BLaER1 treated with 17β-estradiol and CSF1 and Interleukin-3, amounts not matched to agents 10 nM and 100 nM (cell line): ENCODE measurements around the gene SACM1L.

Experiments used
- H3K27ac ChIP-seq, 11 experiments: shearing (Covaris generic); formaldehyde crosslinking; 2 replicates each; pipeline ENCODE4 v1.8.1; 2022
- H3K27me3 ChIP-seq, 11 experiments: shearing (Covaris generic); formaldehyde crosslinking; 2 replicates each; pipeline ENCODE4 v1.8.1; 2022
- H3K36me3 ChIP-seq, 11 experiments: shearing (Covaris generic); formaldehyde crosslinking; 2 replicates each; pipeline ENCODE4 v1.8.1; 2022
- H3K4me1 ChIP-seq, 10 experiments: shearing (Covaris generic); formaldehyde crosslinking; 2 replicates each; pipeline ENCODE4 v1.8.1; 2022
- H3K4me2 ChIP-seq, 11 experiments: shearing (Covaris generic); formaldehyde crosslinking; 2 replicates each; pipeline ENCODE4 v1.8.1; 2022
- H3K4me3 ChIP-seq, 10 experiments: shearing (Covaris generic); formaldehyde crosslinking; 2 replicates each; pipeline ENCODE4 v1.8.1; 2022
- H3K9ac ChIP-seq, 11 experiments: shearing (Covaris generic); formaldehyde crosslinking; 2 replicates each; pipeline ENCODE4 v1.8.1; 2022
- H3K9me3 ChIP-seq, 11 experiments: shearing (Covaris generic); formaldehyde crosslinking; replicated peaks in 1 of 11; 2 replicates each; pipeline ENCODE4 v1.8.1; 2022
- H4K20me1 ChIP-seq, 11 experiments: shearing (Covaris generic); formaldehyde crosslinking; 2 replicates each; pipeline ENCODE4 v1.8.1; 2022
- Cebpa-rat ChIP-seq, 11 experiments: shearing (Covaris generic); IDR thresholded peaks; 2 replicates each; pipeline ENCODE4 v1.8.1; 2022

The SACM1L gene

GRCh38 chr3:45781271-45781670, 92.1 kb downstream of the SACM1L start:
- Histone ChIP-seq H3K27me3 (no peaks in the 10 kb centered on the region), H3K4me3 (no peak overlapping the region), H3K9ac (no peak overlapping the region), H4K20me1 (no peaks in the 10 kb centered on the region), H3K4me1 (no peaks in the 10 kb centered on the region), H3K9me3 (peaks cover 0 to 3% (median 0%) of the 10 kb centered on the region in 11 experiments; a peak in 3 of 22 replicates), H3K36me3 (no peaks in the 10 kb centered on the region), H3K4me2 (no peak overlapping the region), H3K27ac (no peak overlapping the region)
- no peak for TF ChIP-seq Cebpa-rat (IDR thresholded peaks at IDR 0.05)

DNA sequence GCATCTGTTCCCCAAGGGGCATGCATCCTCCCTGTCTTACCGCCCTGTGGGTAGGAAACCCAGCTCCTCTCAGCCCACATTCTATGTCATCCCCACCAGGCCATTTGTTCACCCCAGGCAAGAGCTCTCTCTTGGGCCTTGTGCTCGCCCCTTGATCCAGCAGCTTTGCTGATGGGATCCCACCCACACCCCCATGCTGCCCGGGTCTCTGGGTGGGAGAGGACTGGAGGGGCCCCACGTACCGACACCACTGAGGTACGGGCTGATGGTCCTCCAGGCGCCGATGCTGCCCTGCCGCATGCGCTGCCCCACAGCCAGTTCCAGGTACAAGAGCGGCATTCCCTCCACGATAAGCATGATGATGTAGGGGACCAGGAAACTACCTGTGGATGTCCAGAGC, 92.6 kb downstream of the SACM1L start:
- no peak for TF ChIP-seq Cebpa-rat (IDR thresholded peaks at IDR 0.05)
- no peaks in the 10 kb centered on the region for H3K36me3 ChIP-seq
- no peak overlapping the region for H3K4me2 ChIP-seq
- no peaks in the 10 kb centered on the region for H3K4me1 ChIP-seq
- no peak overlapping the region for H3K4me3 ChIP-seq
- H3K9ac ChIP-seq, result no peak overlapping the region
- H3K27me3 ChIP-seq, result no peaks in the 10 kb centered on the region
- no peaks in the 10 kb centered on the region for H4K20me1 ChIP-seq
- H3K9me3 ChIP-seq, result peaks cover 0 to 3% (median 0%) of the 10 kb centered on the region in 11 experiments; a peak in 3 of 22 replicates
- H3K27ac ChIP-seq, result no peak overlapping the region

GRCh38 chr3:45782381-45782780, 93.2 kb downstream of the SACM1L start:
- no peaks in the 10 kb centered on the region for H3K4me1 ChIP-seq
- H3K36me3 ChIP-seq, result no peaks in the 10 kb centered on the region
- H3K4me3 ChIP-seq, result no peak overlapping the region
- peaks cover 0 to 9% (median under 1%) of the 10 kb centered on the region in 11 experiments; a peak in 5 of 22 replicates for H3K9me3 ChIP-seq
- H3K9ac ChIP-seq, result no peak overlapping the region
- no peak overlapping the region for H3K4me2 ChIP-seq
- no peaks in the 10 kb centered on the region for H3K27me3 ChIP-seq
- no peak for TF ChIP-seq Cebpa-rat (IDR thresholded peaks at IDR 0.05)
- no peak overlapping the region for H3K27ac ChIP-seq
- no peaks in the 10 kb centered on the region for H4K20me1 ChIP-seq

DNA sequence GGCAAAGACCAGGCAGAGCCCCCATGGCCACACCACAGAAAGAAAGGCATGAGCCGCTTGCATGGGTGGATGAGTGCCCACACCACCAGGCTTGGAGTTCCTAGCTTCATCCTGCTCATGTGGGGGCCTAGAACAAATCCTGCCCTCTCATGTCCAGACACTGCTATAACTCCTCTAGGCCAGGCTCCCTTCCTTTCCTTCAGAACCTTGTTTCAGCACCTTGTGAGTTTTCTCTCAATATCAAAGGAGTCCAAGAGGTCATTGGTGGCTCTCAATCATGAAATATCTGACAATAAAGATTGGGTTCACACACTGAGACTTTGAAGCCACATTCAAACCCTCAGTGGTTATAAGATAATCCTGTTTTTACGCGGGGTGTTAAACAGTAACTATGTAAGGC, 94.5 kb downstream of the SACM1L start:
- no peak overlapping the region for H3K4me3 ChIP-seq
- H3K4me1 ChIP-seq, result no peaks in the 10 kb centered on the region
- H3K27ac ChIP-seq, result no peak overlapping the region
- H3K36me3 ChIP-seq, result no peaks in the 10 kb centered on the region
- TF ChIP-seq Cebpa-rat (IDR thresholded peaks at IDR 0.05), result no peak
- H4K20me1 ChIP-seq, result no peaks in the 10 kb centered on the region
- no peak overlapping the region for H3K4me2 ChIP-seq
- peaks cover 6 to 20% (median 12%) of the 10 kb centered on the region in 11 experiments; a peak in 18 of 22 replicates for H3K9me3 ChIP-seq
- no peak overlapping the region for H3K9ac ChIP-seq
- H3K27me3 ChIP-seq, result no peaks in the 10 kb centered on the region

DNA sequence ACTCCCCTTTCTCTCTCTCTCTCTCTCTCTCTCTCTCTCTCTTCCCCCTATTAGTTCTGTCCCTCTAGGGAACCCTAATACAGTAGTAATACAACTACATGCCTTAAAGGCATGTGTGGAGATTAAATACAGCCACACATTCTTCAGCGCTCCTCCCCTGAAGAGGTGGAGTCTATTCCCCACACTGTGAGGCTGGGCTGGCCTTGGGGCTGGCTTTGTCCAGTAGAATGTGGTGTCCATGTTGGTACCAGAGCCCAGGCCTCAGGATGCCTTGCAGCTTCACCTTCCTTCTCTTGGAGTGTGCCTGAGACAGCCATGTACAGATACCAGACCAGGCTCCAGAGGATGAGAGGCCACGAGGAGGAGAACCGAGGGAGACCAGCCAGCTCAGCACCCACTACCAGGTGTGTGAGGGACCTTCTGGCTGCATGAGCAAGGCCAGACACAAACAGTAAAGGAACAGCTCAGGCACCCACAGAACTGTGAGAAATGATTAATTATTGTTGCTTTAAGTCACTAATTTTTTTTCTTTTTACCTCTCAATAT, 96.5 kb downstream of the SACM1L start:
- TF ChIP-seq Cebpa-rat (IDR thresholded peaks at IDR 0.05), result no peak
- no peak overlapping the region for H3K4me2 ChIP-seq

DNA sequence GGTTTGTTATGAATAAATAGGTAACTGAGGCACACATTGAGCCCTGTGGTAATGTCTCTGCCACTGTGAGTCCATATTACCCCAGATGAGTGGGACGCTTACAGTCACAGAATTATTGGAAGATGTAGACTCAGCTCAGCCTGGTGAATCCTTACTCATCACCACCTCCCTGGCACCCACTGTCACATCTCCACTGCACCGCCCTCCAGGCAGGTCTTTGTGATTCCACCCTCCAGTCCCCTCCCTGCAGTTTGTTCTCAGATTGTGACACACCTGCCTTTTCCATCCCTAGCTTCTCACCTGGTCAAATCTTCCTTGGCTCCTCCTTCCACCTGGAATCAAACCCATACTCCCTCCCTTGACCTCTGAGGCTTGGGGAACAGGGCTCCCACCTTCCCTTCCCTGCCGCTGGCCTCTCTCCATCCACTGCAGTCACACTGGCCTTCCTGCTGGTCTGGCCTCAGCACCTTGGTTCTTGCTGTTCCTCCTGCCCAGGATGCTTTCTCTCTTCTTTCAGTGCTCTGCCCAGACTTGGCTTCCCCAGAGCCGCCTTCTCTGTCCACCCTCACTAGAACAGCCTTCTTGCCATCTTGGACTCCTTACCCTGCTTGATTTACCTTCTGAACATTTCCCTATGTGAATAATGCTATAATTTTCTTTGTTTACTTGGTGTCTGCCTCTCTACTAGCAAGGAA, 97.8 kb downstream of the SACM1L start:
- TF ChIP-seq Cebpa-rat (IDR thresholded peaks at IDR 0.05), result no peak
- H4K20me1 ChIP-seq, result no peaks in the 10 kb centered on the region
- no peak overlapping the region for H3K27ac ChIP-seq
- no peaks in the 10 kb centered on the region for H3K27me3 ChIP-seq
- H3K4me3 ChIP-seq, result no peak overlapping the region
- peaks cover 26 to 44% (median 33%) of the 10 kb centered on the region in 11 experiments for H3K9me3 ChIP-seq
- no peak overlapping the region for H3K9ac ChIP-seq
- H3K4me1 ChIP-seq, result peaks cover 13 to 20% (median 18%) of the 10 kb centered on the region in 10 experiments
- no peaks in the 10 kb centered on the region for H3K36me3 ChIP-seq
- no peak overlapping the region for H3K4me2 ChIP-seq

More for the DNA sequence above, 96.5 kb downstream of the SACM1L start:
- Histone ChIP-seq H3K9ac (no peak overlapping the region), H3K4me3 (no peak overlapping the region), H3K27ac (no peak overlapping the region), H3K36me3 (no peaks in the 10 kb centered on the region), H3K27me3 (no peaks in the 10 kb centered on the region), H3K4me1 (peaks cover under 1 to 7% (median 6%) of the 10 kb centered on the region in 10 experiments; a peak in 17 of 20 replicates), H4K20me1 (no peaks in the 10 kb centered on the region), H3K9me3 (peaks cover 26 to 40% (median 32%) of the 10 kb centered on the region in 11 experiments)

DNA sequence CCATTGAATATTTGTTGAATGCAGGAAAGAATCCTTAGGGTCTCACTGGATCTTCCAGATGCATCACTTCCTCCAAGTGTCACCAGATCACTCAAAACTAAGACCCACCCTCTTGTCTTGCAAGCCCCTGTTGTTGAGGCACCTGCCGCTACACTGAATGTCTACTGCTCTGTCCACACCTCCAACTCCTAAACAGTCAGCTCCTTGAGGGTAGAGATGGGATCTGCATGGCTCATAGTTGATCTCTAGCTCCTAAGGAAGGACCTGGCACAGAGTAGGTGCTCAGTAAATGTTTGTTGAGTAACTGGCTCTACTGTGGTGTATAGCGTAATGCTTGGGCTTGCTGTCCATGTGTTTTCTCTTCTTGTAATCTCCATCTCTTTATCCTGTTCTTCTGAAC, 98.4 kb downstream of the SACM1L start:
- Histone ChIP-seq H3K27ac (no peak overlapping the region), H3K27me3 (no peaks in the 10 kb centered on the region), H3K4me2 (no peak overlapping the region), H4K20me1 (no peaks in the 10 kb centered on the region), H3K36me3 (no peaks in the 10 kb centered on the region), H3K9ac (no peak overlapping the region), H3K4me3 (no peak overlapping the region), H3K4me1 (peaks cover 15 to 26% (median 24%) of the 10 kb centered on the region in 10 experiments), H3K9me3 (peaks cover 26 to 44% (median 33%) of the 10 kb centered on the region in 11 experiments)
- TF ChIP-seq Cebpa-rat (IDR thresholded peaks at IDR 0.05), result no peak

- H3K4me3 ChIP-seq, result no peak overlapping the region
- H3K9ac ChIP-seq, result no peak overlapping the region
- peaks cover 15 to 27% (median 25%) of the 10 kb centered on the region in 10 experiments for H3K4me1 ChIP-seq
- H3K27ac ChIP-seq, result no peak overlapping the region
- H3K27me3 ChIP-seq, result peaks cover 0 to 6% (median 2%) of the 10 kb centered on the region in 11 experiments; a peak in 11 of 22 replicates
- H3K36me3 ChIP-seq, result no peaks in the 10 kb centered on the region
- no peak for TF ChIP-seq Cebpa-rat (IDR thresholded peaks at IDR 0.05)
- no peak overlapping the region for H3K4me2 ChIP-seq
- H4K20me1 ChIP-seq, result no peaks in the 10 kb centered on the region
- peaks cover 26 to 44% (median 33%) of the 10 kb centered on the region in 11 experiments for H3K9me3 ChIP-seq
Observed at GRCh38 chr3:45789235-45789812, 100.1 kb downstream of the SACM1L start.

DNA sequence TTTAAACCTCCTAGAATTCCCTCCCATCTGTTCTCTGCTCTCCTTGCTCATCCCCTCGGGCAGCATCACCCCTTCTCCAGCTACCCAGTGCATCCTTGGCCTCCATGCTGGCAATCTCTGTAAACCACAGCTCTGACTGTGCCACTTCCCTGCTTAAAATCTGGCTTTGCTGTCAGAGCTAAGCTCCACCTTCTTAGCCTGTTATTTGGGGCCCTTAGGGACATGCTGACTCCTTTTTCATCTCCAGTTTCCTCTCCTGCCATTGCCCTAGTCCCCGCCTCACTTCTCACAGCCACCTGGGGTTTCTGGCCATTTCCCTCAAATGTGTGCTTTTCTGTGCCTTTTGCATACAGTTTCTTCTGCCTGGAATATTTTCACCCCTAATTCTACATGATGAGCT, 101.4 kb downstream of the SACM1L start:
- TF ChIP-seq Cebpa-rat (IDR thresholded peaks at IDR 0.05), result no peak
- no peak overlapping the region for H3K9ac ChIP-seq
- H3K9me3 ChIP-seq, result peaks cover 26 to 41% (median 33%) of the 10 kb centered on the region in 11 experiments
- no peaks in the 10 kb centered on the region for H4K20me1 ChIP-seq
- H3K27me3 ChIP-seq, result peaks cover 7 to 18% (median 15%) of the 10 kb centered on the region in 11 experiments
- H3K4me3 ChIP-seq, result no peak overlapping the region
- H3K4me2 ChIP-seq, result peak overlapping the region in 10 of 11 experiments; percentile 1 to 78 (median 58); a peak in 17 of 22 replicates
- no peaks in the 10 kb centered on the region for H3K36me3 ChIP-seq
- H3K4me1 ChIP-seq, result peaks cover 15 to 27% (median 25%) of the 10 kb centered on the region in 10 experiments
- peak overlapping the region in 5 of 11 experiments; percentile 1 to 67 (median 9); a peak in 3 of 22 replicates for H3K27ac ChIP-seq
